Motor neuron (in vitro differentiated cells): ENCODE measurements around the gene PRDM1. TPM values are rescaled to one million over a fixed set of nuclear protein-coding genes. Genes with fewer than 3 reads are reported as not detected.
A peak's percentile ranks its signal among the peaks of the same experiment; 100 is the strongest.

Source experiments
- ATAC-seq, 8 experiments: fragments of 200-7000 bp; cut with Tn5 transposase; replicated peaks in 6 of 8; 2 replicates each; pipeline ENCODE4 v1.8.0; 2021; ENCODE audit warnings: mild to moderate bottlenecking in 8 of 8, moderate library complexity in 8 of 8
- H3K27ac ChIP-seq, 2 donors: fragments of 250-450 bp; sonication (Bioruptor Pico); 2 replicates each; pipeline ENCODE4 v1.9.0; 2021; ENCODE audit warnings: antibody characterized with exemption in 2 of 2, mild to moderate bottlenecking in 2 of 2, moderate library complexity in 1 of 2
- H3K4me1 ChIP-seq, 2 donors: fragments of 250-450 bp; sonication (Bioruptor Pico); replicated peaks in 1 of 2; 2 replicates each; pipeline ENCODE4 v1.6.1; 2021; ENCODE audit warnings: antibody characterized with exemption in 2 of 2, mild to moderate bottlenecking in 2 of 2, moderate library complexity in 1 of 2
- H3K4me3 ChIP-seq, 5 donors: fragments of 250-450 bp; sonication (Bioruptor Pico); 2 replicates each; pipeline ENCODE4 v1.9.0; 2021; ENCODE audit warnings: antibody characterized with exemption in 5 of 5, mild to moderate bottlenecking in 5 of 5, moderate library complexity in 4 of 5
- WGBS, 10 experiments: fragments of 450-650 bp; shearing (Covaris generic); methylation state at CpG; one replicate each; pipeline ENCODE4 v1.0.0; 2022; 5-methylcytosine and 5-hydroxymethylcytosine counted together
- in situ Hi-C, 9 experiments: fragments of 400-800 bp; cut with MboI; loops; one replicate each; pipeline ENCODE4 v1.15.0; 2021; ENCODE audit warnings: low sequenced_read_pairs in 9 of 9, low pct_unique_long_range_greater_than_20kb in 2 of 9; ENCODE audit not compliant: unreplicated experiment in 9 of 9
- total RNA-seq, 8 experiments: library from RNA; unstranded; fragments of 300-600 nt; gene quantifications; 2 replicates each; pipeline versions ENCODE4 v1.2.3 to v1.2.4, GENCODE V29; 2022

Gene PRDM1
- total RNA-seq, 8 experiments from 2014 or later, result 0.23 to 4.3 (median 2.0) TPM

GRCh38 chr6:106087548-106088325 lies 1.6 kb downstream of the PRDM1 start:
- H3K27ac ChIP-seq, result no peak overlapping the region
- in situ Hi-C loops, result loop anchor here in 2 of 9 experiments (25.0 kb wide), 2 partner anchors 350 to 600 kb away; no protein-coding TSS in a partner anchor
- ATAC-seq, result peak in 2 of 8 experiments; percentile 11 to 28
- H3K4me3 ChIP-seq, result no peak overlapping the region
- 0 to 74% (median 40%) methylated on average over 2 to 13 of the region's 13 CpGs for WGBS, 10 experiments
- H3K4me1 ChIP-seq, result peaks cover 0 to 4% of the 10 kb centered on the region in 2 donors

DNA sequence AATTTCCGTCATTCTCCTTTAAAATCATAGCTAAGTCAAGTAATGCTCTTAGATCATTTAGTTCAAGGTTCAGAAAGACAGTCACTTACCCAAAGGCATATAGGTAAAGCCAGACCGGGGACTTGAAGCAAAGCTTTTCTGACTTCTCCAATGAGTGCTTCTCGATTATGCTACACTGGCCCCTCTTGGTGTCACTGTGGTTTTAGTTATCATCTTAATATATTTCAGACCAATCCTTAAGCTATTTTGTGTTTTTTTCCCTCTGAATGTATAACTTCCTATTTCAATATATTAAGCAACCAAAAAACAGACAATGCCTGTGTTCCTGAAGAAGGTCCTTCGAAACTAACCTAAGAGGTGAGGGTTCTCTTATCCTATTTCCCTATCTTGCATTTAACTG lies 3.9 kb downstream of the PRDM1 start:
- H3K27ac ChIP-seq, result no peak overlapping the region
- peaks cover 0 to 4% of the 10 kb centered on the region in 2 donors for H3K4me1 ChIP-seq
- 20 to 100% (median 80%) methylated on average over 1 to 4 of the region's 4 CpGs for WGBS, 10 experiments
- H3K4me3 ChIP-seq, result no peak overlapping the region
- ATAC-seq, result peak in 1 of 8 experiments; percentile 12
- in situ Hi-C loops, result loop anchor here in 2 of 9 experiments (25.0 kb wide), 2 partner anchors 353 to 603 kb away; no protein-coding TSS in a partner anchor

- Histone ChIP-seq H3K27ac (no peak overlapping the region), H3K4me3 (no peak overlapping the region), H3K4me1 (peaks cover 0 to 3% of the 10 kb centered on the region in 2 donors)
- no peak for ATAC-seq
- 80 to 100% (median 95%) methylated on average over 1 to 5 of the region's 5 CpGs; no CpG with 5 or more reads in 1 of the 10 experiments for WGBS, 10 experiments
- in situ Hi-C loops, result loop anchor here in 2 of 9 experiments (25.0 kb wide), 2 partner anchors 355 to 605 kb away; no protein-coding TSS in a partner anchor
Measured at GRCh38 chr6:106092279-106092678, 6.1 kb downstream of the PRDM1 start.

- 60 to 100% (median 84%) methylated on average over 1 to 7 of the region's 7 CpGs for WGBS, 10 experiments
- peaks cover 3 to 15% of the 10 kb centered on the region in 2 donors for H3K4me1 ChIP-seq
- no peak overlapping the region for H3K27ac ChIP-seq
- in situ Hi-C loops, result loop anchor here in 2 of 9 experiments (25.0 kb wide), 2 partner anchors 357 to 607 kb away; no protein-coding TSS in a partner anchor
- no peak overlapping the region for H3K4me3 ChIP-seq
- ATAC-seq, result no peak
Measured at GRCh38 chr6:106094261-106094963, 8.3 kb downstream of the PRDM1 start.

DNA sequence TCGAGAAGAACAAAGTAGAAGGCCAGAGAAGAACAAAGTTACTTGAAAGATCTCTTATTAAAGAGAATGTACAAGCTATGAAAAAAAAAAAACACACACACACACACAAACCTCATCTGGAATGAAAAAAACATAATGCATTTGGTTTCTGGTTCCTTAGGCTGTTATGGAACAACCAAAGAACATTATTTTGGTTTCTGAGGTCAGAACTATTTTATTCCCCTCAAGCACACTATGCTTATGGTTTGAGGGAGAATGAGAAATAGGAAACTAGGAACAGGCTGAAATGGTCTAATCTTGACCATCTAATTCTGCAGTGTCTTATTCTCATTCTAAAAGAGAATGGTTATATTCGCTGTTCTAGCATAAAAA lies 8.8 kb downstream of the PRDM1 start:
- ATAC-seq, result no peak
- Histone ChIP-seq H3K4me3 (no peak overlapping the region), H3K27ac (no peak overlapping the region), H3K4me1 (peaks cover 5 to 15% of the 10 kb centered on the region in 2 donors)
- in situ Hi-C loops, result loop anchor here in 2 of 9 experiments (25.0 kb wide), 2 partner anchors 358 to 608 kb away; no protein-coding TSS in a partner anchor
- 92 to 100% (median 100%) methylated on average over 1 to 2 of the region's 2 CpGs; no CpG with 5 or more reads in 2 of the 10 experiments for WGBS, 10 experiments

DNA sequence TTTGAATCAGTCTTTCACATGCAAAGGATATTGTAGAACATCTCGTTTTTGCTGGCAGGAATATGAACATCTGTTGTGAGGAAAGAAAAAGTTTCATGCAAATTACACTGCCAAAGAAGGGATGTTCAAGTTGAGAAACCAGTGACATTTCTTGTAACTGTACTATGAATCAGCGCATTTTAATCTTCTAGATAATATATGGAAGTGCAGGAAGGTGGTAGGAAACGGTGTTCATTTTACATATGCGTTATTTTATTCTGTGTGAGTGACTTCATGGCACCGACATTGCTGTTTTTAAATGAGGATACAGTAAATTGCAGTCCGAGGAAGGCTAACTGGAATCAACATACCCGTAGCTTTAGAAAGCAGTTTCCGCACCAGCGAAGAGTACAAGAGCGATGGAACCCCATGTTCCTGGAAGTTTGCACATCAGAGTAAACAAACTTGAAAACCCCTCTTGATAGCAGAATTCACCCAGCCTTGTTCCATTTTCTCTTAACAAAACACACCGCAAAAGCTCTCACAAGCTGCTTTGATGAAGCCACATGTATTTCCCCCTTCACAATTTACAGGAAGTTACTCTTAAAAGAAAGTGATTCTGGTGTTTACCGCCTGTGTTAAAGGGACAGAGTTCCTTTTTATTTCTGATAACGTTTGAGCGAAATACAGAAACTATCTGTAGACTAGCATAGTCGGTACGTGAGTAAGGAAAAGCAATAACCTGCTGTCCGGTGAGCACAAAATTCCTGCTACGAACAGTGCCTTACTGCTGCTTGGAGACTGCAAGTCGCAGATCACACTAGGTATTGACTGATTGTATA lies 11.5 kb downstream of the PRDM1 start:
- Histone ChIP-seq H3K4me3 (peak overlapping the region in 3 of 5 donors; percentile 0 to 24 (median 12)), H3K4me1 (peaks cover 5 to 15% of the 10 kb centered on the region in 2 donors), H3K27ac (no peak overlapping the region)
- in situ Hi-C loops, result loop anchor here in 2 of 9 experiments (25.0 kb wide), 2 partner anchors 360 to 610 kb away; no protein-coding TSS in a partner anchor
- WGBS, 10 experiments, result 0 to 45% (median 9%) methylated on average over 7 to 19 of the region's 19 CpGs
- peak in 6 of 8 experiments; percentile 15 to 70 (median 46) for ATAC-seq

- in situ Hi-C loops, result loop anchor here in 2 of 9 experiments (25.0 kb wide), 2 partner anchors 361 to 611 kb away; no protein-coding TSS in a partner anchor
- peak in 5 of 8 experiments; percentile 42 to 83 (median 78) for ATAC-seq
- 4 to 100% (median 18%) methylated on average over 1 to 15 of the region's 19 CpGs for WGBS, 10 experiments
- Histone ChIP-seq H3K4me3 (no peak overlapping the region), H3K27ac (no peak overlapping the region), H3K4me1 (peaks cover 5 to 15% of the 10 kb centered on the region in 2 donors)
Measured at GRCh38 chr6:106098383-106099234, 12.5 kb downstream of the PRDM1 start.

DNA sequence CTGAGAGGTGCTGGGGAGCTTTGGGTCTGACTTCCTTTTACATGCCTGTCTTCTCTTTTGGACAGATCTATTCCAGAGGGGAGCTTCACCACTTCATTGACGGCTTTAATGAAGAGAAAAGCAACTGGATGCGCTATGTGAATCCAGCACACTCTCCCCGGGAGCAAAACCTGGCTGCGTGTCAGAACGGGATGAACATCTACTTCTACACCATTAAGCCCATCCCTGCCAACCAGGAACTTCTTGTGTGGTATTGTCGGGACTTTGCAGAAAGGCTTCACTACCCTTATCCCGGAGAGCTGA lies 13.1 kb downstream of the PRDM1 start:
- 7 to 67% (median 26%) methylated on average over 1 to 7 of the region's 7 CpGs; no CpG with 5 or more reads in 3 of the 10 experiments for WGBS, 10 experiments
- in situ Hi-C loops, result loop anchor here in 2 of 9 experiments (25.0 kb wide), 2 partner anchors 362 to 612 kb away; no protein-coding TSS in a partner anchor
- peak in 3 of 8 experiments; percentile 1 to 21 (median 5) for ATAC-seq
- Histone ChIP-seq H3K27ac (no peak overlapping the region), H3K4me1 (peaks cover 5 to 15% of the 10 kb centered on the region in 2 donors), H3K4me3 (no peak overlapping the region)

DNA sequence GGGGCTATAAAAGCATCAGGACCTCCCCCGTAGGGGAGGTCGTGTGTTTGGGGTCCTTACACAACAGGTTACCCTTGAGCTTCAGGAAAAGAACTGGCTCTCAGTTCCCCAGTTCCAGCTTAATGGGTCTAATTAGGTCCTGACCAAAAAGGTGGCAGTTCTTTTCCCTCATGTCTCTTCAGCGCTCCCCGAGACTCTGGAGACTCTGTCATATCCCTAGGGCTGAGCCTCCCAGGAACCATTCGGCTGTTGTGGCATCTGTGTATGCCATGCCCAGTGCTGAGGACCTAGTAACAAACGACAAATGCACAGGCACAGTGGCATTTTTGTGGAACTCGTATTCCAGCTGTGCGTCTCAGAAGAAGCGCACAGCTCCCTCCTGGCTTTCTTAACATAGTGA lies 14.6 kb downstream of the PRDM1 start:
- no peak overlapping the region for H3K4me3 ChIP-seq
- H3K27ac ChIP-seq, result no peak overlapping the region
- peaks cover 5 to 15% of the 10 kb centered on the region in 2 donors for H3K4me1 ChIP-seq
- 47 to 100% (median 93%) methylated on average over 1 to 5 of the region's 9 CpGs; no CpG with 5 or more reads in 1 of the 10 experiments for WGBS, 10 experiments
- in situ Hi-C loops, result no loop called here
- ATAC-seq, result no peak

- no peak overlapping the region for H3K27ac ChIP-seq
- no peak overlapping the region for H3K4me3 ChIP-seq
- no peak for ATAC-seq
- WGBS, 10 experiments, result 83 to 100% (median 94%) methylated on average over 1 to 3 of the region's 3 CpGs; no CpG with 5 or more reads in 2 of the 10 experiments
- in situ Hi-C loops, result no loop called here
- H3K4me1 ChIP-seq, result peaks cover 5 to 15% of the 10 kb centered on the region in 2 donors
Measured at GRCh38 chr6:106101466-106101865, 15.3 kb downstream of the PRDM1 start.

GRCh38 chr6:106102034-106102433 lies 15.9 kb downstream of the PRDM1 start:
- WGBS, 10 experiments, result 55 to 100% (median 89%) methylated on average over 1 to 5 of the region's 5 CpGs; no CpG with 5 or more reads in 4 of the 10 experiments
- H3K4me1 ChIP-seq, result peaks cover 4 to 15% of the 10 kb centered on the region in 2 donors
- H3K4me3 ChIP-seq, result no peak overlapping the region
- in situ Hi-C loops, result no loop called here
- no peak for ATAC-seq
- H3K27ac ChIP-seq, result no peak overlapping the region
